CD4-positive, alpha-beta memory T cell (primary cell): ENCODE measurements around the gene COG8. TPM values are rescaled to one million over a fixed set of nuclear protein-coding genes. Genes with fewer than 3 reads are reported as not detected.

Experiments
- CTCF ChIA-PET: fragments of 350-600 bp; sonication (Branson Sonifier 250); formaldehyde crosslinking; loops from one replicate; lab custom pipeline; 2021; ENCODE audit warnings: inconsistent platforms; ENCODE audit not compliant: partially characterized antibody; lab: Charles Lee
- POLR2A ChIA-PET: fragments of 350-600 bp; sonication (Branson Sonifier 250); formaldehyde crosslinking; loops from one replicate; lab custom pipeline; 2021; ENCODE audit not compliant: partially characterized antibody; lab: Charles Lee
- DNase-seq, 5 donors: peaks; one replicate each; pipeline versions ENCODE4 v3.0.0 to v3.0.0-alpha.2; 2020 to 2022; ENCODE audit warnings: mixed read lengths in 1 of 5
- H3K27ac ChIP-seq: one replicate; pipeline ENCODE4 v1.7.0; 2013; ENCODE audit warnings: low read depth, low read length
- H3K27me3 ChIP-seq: 2 replicates; pipeline ENCODE4 v1.7.0; 2013; ENCODE audit warnings: mild to moderate bottlenecking, low read length, moderate library complexity; ENCODE audit not compliant: insufficient read depth
- H3K36me3 ChIP-seq: 2 replicates; pipeline ENCODE4 v1.7.0; 2013; ENCODE audit warnings: mild to moderate bottlenecking, low read length, moderate library complexity; ENCODE audit not compliant: insufficient read depth
- H3K4me1 ChIP-seq: 2 replicates; pipeline ENCODE4 v1.7.0; 2013; ENCODE audit warnings: mild to moderate bottlenecking, low read length, moderate library complexity; ENCODE audit not compliant: insufficient read depth
- H3K4me3 ChIP-seq, 2 donors: one replicate each; pipeline ENCODE4 v1.7.0; 2013; ENCODE audit warnings: low read length in 2 of 2, mild to moderate bottlenecking in 1 of 2
- H3K9me3 ChIP-seq, 2 donors: one replicate each; pipeline ENCODE4 v1.7.0; 2013; ENCODE audit warnings: low read length in 2 of 2, control low read depth in 1 of 2; ENCODE audit not compliant: control insufficient read depth in 1 of 2
- H3K27ac Mint-ChIP-seq, 7 donors: one replicate each; pipeline ENCODE4 v1.8.0; 2020 to 2021; ENCODE audit warnings: mixed read lengths in 7 of 7, mild to moderate bottlenecking in 6 of 7, inconsistent platforms in 3 of 7, moderate library complexity in 3 of 7
- H3K27me3 Mint-ChIP-seq, 2 donors: one replicate each; pipeline ENCODE4 v1.8.0; 2020 to 2021; ENCODE audit warnings: mixed read lengths in 2 of 2
- H3K36me3 Mint-ChIP-seq, 2 donors: one replicate each; pipeline ENCODE4 v1.8.0; 2020 to 2021; ENCODE audit warnings: mixed read lengths in 2 of 2, inconsistent platforms in 1 of 2, mild to moderate bottlenecking in 1 of 2
- H3K4me1 Mint-ChIP-seq, 4 donors: one replicate each; pipeline ENCODE4 v1.8.0; 2020 to 2021; ENCODE audit warnings: mixed read lengths in 4 of 4, mild to moderate bottlenecking in 1 of 4
- H3K4me3 Mint-ChIP-seq, 8 donors: one replicate each; pipeline ENCODE4 v1.8.0; 2020 to 2021; ENCODE audit warnings: mixed read lengths in 8 of 8, mild to moderate bottlenecking in 7 of 8, moderate library complexity in 6 of 8, inconsistent platforms in 3 of 8
- H3K9me3 Mint-ChIP-seq, 8 donors: one replicate each; pipeline ENCODE4 v1.8.0; 2020 to 2021; ENCODE audit warnings: mixed read lengths in 8 of 8, mild to moderate bottlenecking in 5 of 8, inconsistent platforms in 3 of 8, moderate library complexity in 1 of 8
- intact Hi-C: fragments of 100-400 bp; cut with micrococcal nuclease; formaldehyde crosslinking; loops from one replicate; pipeline ENCODE4 v1.15.1; 2023
- polyA plus RNA-seq, 2 donors: library from polyadenylated mRNA; unstranded; fragments of 300-500 nt; fragmentation: Illumina TruSeq; gene quantifications; one replicate each; pipeline ENCODE4 v1.2.3, GENCODE V29; 2021
- total RNA-seq, 2 experiments: library from RNA; stranded (reverse); gene quantifications; one replicate each; pipeline ENCODE4 v1.2.3, GENCODE V29; 2021

The COG8 gene
- total RNA-seq: 10 to 100 TPM; 66.0 to 66.1 TPM
- polyA plus RNA-seq: 10 to 100 TPM; 31.3 to 34.1 TPM

- peaks cover 26% of the 10 kb centered on the region for H3K36me3 ChIP-seq
- no peaks in the 10 kb centered on the region for H3K9me3 ChIP-seq
- ChIA-PET POLR2A (interaction anchor here (0.7 to 5.0 kb wide), 12 partner anchors 11 to 226 kb away, joined by 3 to 116 read pairs (median 4); partner anchors contain the start of genes CHTF8, PDF, SNTB2 and TERF2), CTCF (interaction anchor here (0.7 to 2.2 kb wide), 9 partner anchors 10 to 1019 kb away, joined by 3 to 9 read pairs (median 4); partner anchors contain the start of gene VPS4A)
- H3K4me1 Mint-ChIP-seq: peaks cover 34 to 74% (median 51%) of the 10 kb centered on the region in 4 donors
- peak within 1 kb of the TSS; percentile 96 to 100 (median 99) for H3K27ac Mint-ChIP-seq
- H3K27me3 Mint-ChIP-seq: no peaks in the 10 kb centered on the region
- no peaks in the 10 kb centered on the region for H3K27me3 ChIP-seq
- peak; percentile 90 to 94 (median 91) for DNase-seq
- H3K9me3 Mint-ChIP-seq: no peaks in the 10 kb centered on the region
- H3K4me3 ChIP-seq: peak within 1 kb of the TSS; percentile 77 to 97
- H3K4me1 ChIP-seq: peaks cover 39% of the 10 kb centered on the region
- intact Hi-C loops: loop anchor here (1.0 to 10.0 kb wide), 6 partner anchors 9 to 226 kb away; partner anchors contain the start of genes CYB5B, NFAT5, PDF and VPS4A
- H3K27ac ChIP-seq: peak within 1 kb of the TSS; percentile 81
- H3K36me3 Mint-ChIP-seq: peaks cover 27 to 52% of the 10 kb centered on the region in 2 donors
- peak within 1 kb of the TSS; percentile 96 to 100 (median 100) for H3K4me3 Mint-ChIP-seq
These were observed at the start of gene COG8, which contains the start of gene NIP7 for GRCh38 chr16:69339289-69340094. TSS of gene COG8 (minus strand) at chr16:69339564. CDS start at chr16:69339552, 12 bp downstream. TSS of gene NIP7 (plus strand) at chr16:69339772. CDS start at chr16:69339830, 58 bp downstream.

- peaks cover 27% of the 10 kb centered on the region for H3K36me3 ChIP-seq
- peaks cover 9 to 21% of the 10 kb centered on the region in 2 donors for H3K36me3 Mint-ChIP-seq
- peaks cover 30% of the 10 kb centered on the region for H3K4me1 ChIP-seq
- H3K4me1 Mint-ChIP-seq: peaks cover 17 to 41% (median 27%) of the 10 kb centered on the region in 4 donors
- no peak for DNase-seq
- no peaks in the 10 kb centered on the region for H3K27me3 Mint-ChIP-seq
- no peak overlapping the region for H3K4me3 ChIP-seq
- ChIA-PET CTCF (interaction anchor here (2.2 kb wide), 1 partner anchor 10 kb away, joined by 12 read pairs; no protein-coding TSS in a partner anchor), POLR2A (interaction anchor here (0.6 to 1.4 kb wide), 11 partner anchors 10 to 255 kb away, joined by 3 to 5 read pairs (median 3); no protein-coding TSS in a partner anchor)
- peaks cover 0 to 2% (median 0%) of the 10 kb centered on the region in 8 donors for H3K9me3 Mint-ChIP-seq
- H3K27me3 ChIP-seq: no peaks in the 10 kb centered on the region
- intact Hi-C loops: loop anchor here (1.0 to 2.0 kb wide), 2 partner anchors 75 to 178 kb away; partner anchors contain the start of genes NFAT5 and VPS4A
- H3K27ac Mint-ChIP-seq: peak overlapping the region in 5 of 7 donors; percentile 59 to 98 (median 96)
- peak overlapping the region in 6 of 8 donors; percentile 48 to 98 (median 91) for H3K4me3 Mint-ChIP-seq
- H3K27ac ChIP-seq: peak overlapping the region; percentile 81
- no peaks in the 10 kb centered on the region for H3K9me3 ChIP-seq
These were observed 47.2 kb upstream of the COG8 start for GRCh38 chr16:69386596-69386995.

- H3K4me3 Mint-ChIP-seq: peak overlapping the region; percentile 85 to 94 (median 86)
- POLR2A ChIA-PET: interaction anchor here (0.7 to 1.6 kb wide), 6 partner anchors 9 to 376 kb away, joined by 3 to 5 read pairs (median 4); partner anchors contain the start of gene PDF
- CTCF ChIA-PET: interaction anchor here (0.6 to 2.3 kb wide), 3 partner anchors 11 to 851 kb away, joined by 3 to 8 read pairs (median 5); no protein-coding TSS in a partner anchor
- H3K36me3 Mint-ChIP-seq: peaks cover 9 to 32% of the 10 kb centered on the region in 2 donors
- Histone ChIP-seq H3K36me3 (peaks cover 30% of the 10 kb centered on the region), H3K27me3 (no peaks in the 10 kb centered on the region), H3K27ac (peak overlapping the region; percentile 81), H3K4me3 (peak overlapping the region; percentile 21 to 74), H3K9me3 (no peaks in the 10 kb centered on the region), H3K4me1 (peaks cover 30% of the 10 kb centered on the region)
- H3K27me3 Mint-ChIP-seq: no peaks in the 10 kb centered on the region
- peak in 1 of 5 donors; percentile 9 for DNase-seq
- intact Hi-C loops: loop anchor here (1.0 kb wide), 2 partner anchors 39 to 46 kb away; partner anchors contain the start of genes COG8, CYB5B and NIP7
- peaks cover 17 to 41% (median 27%) of the 10 kb centered on the region in 4 donors for H3K4me1 Mint-ChIP-seq
- H3K27ac Mint-ChIP-seq: peak overlapping the region; percentile 91 to 96 (median 94)
- peaks cover 0 to 2% (median 0%) of the 10 kb centered on the region in 8 donors for H3K9me3 Mint-ChIP-seq
These were observed 45.6 kb upstream of the COG8 start for GRCh38 chr16:69384974-69385373.

- ChIA-PET POLR2A (interaction anchor here (0.9 to 1.3 kb wide), 2 partner anchors 14 to 52 kb away, joined by 5 read pairs; partner anchors contain the start of gene PDF), CTCF (interaction anchor here (1.0 kb wide), 1 partner anchor 40 kb away, joined by 3 read pairs; no protein-coding TSS in a partner anchor)
- Mint-ChIP-seq H3K27me3 (no peaks in the 10 kb centered on the region), H3K36me3 (peaks cover 26 to 55% of the 10 kb centered on the region in 2 donors), H3K4me1 (peaks cover 27 to 56% (median 39%) of the 10 kb centered on the region in 4 donors), H3K27ac (peak overlapping the region in 3 of 7 donors; percentile 17 to 64 (median 43)), H3K9me3 (peaks cover 0 to 2% (median 0%) of the 10 kb centered on the region in 8 donors), H3K4me3 (peak overlapping the region in 1 of 8 donors; percentile 5)
- H3K27ac ChIP-seq: no peak overlapping the region
- no peak overlapping the region for H3K4me3 ChIP-seq
- DNase-seq: no peak
- H3K27me3 ChIP-seq: no peaks in the 10 kb centered on the region
- H3K4me1 ChIP-seq: peaks cover 38% of the 10 kb centered on the region
- H3K9me3 ChIP-seq: no peaks in the 10 kb centered on the region
- intact Hi-C loops: no loop called here
- peaks cover 46% of the 10 kb centered on the region for H3K36me3 ChIP-seq
These were observed 43.1 kb upstream of the COG8 start for GRCh38 chr16:69382421-69382820.

GRCh38 chr16:69381231-69381630 is 41.9 kb upstream of the COG8 start:
- Histone ChIP-seq H3K9me3 (no peaks in the 10 kb centered on the region), H3K27ac (no peak overlapping the region), H3K36me3 (peaks cover 46% of the 10 kb centered on the region), H3K4me3 (no peak overlapping the region), H3K4me1 (peaks cover 34% of the 10 kb centered on the region), H3K27me3 (no peaks in the 10 kb centered on the region)
- peaks cover 0 to 2% (median 0%) of the 10 kb centered on the region in 8 donors for H3K9me3 Mint-ChIP-seq
- no peak overlapping the region for H3K4me3 Mint-ChIP-seq
- no peaks in the 10 kb centered on the region for H3K27me3 Mint-ChIP-seq
- intact Hi-C loops: no loop called here
- peaks cover 27 to 52% (median 38%) of the 10 kb centered on the region in 4 donors for H3K4me1 Mint-ChIP-seq
- H3K27ac Mint-ChIP-seq: no peak overlapping the region
- no peak for DNase-seq
- ChIA-PET POLR2A (interaction anchor here (1.9 kb wide), 1 partner anchor 52 kb away, joined by 4 read pairs; no protein-coding TSS in a partner anchor), CTCF (interaction anchor here (0.7 to 1.5 kb wide), 3 partner anchors 15 to 41 kb away, joined by 3 read pairs; no protein-coding TSS in a partner anchor)
- peaks cover 27 to 55% of the 10 kb centered on the region in 2 donors for H3K36me3 Mint-ChIP-seq

GRCh38 chr16:69378760-69379159 is 39.4 kb upstream of the COG8 start:
- ChIA-PET POLR2A (no interaction called here), CTCF (no interaction called here)
- DNase-seq: no peak
- Histone ChIP-seq H3K4me3 (no peak overlapping the region), H3K36me3 (peaks cover 40% of the 10 kb centered on the region), H3K27me3 (no peaks in the 10 kb centered on the region), H3K27ac (no peak overlapping the region), H3K9me3 (no peaks in the 10 kb centered on the region), H3K4me1 (peaks cover 17% of the 10 kb centered on the region)
- intact Hi-C loops: no loop called here
- peaks cover 27 to 55% of the 10 kb centered on the region in 2 donors for H3K36me3 Mint-ChIP-seq
- H3K4me3 Mint-ChIP-seq: no peak overlapping the region
- H3K4me1 Mint-ChIP-seq: peaks cover 17 to 33% (median 23%) of the 10 kb centered on the region in 4 donors
- H3K9me3 Mint-ChIP-seq: no peaks in the 10 kb centered on the region
- no peaks in the 10 kb centered on the region for H3K27me3 Mint-ChIP-seq
- H3K27ac Mint-ChIP-seq: peak overlapping the region; percentile 37 to 79 (median 68)
